OCI-LY1 (cell line): Measurements from ENCODE around the gene IFNA5.

Source experiments
- H2AFZ ChIP-seq: fragments of 200-600 bp; sonication (generic), shearing (Covaris generic); 2 replicates; pipeline ENCODE4 v1.6.0; 2014; ENCODE audit warnings: antibody characterized with exemption, mild to moderate bottlenecking, low read length
- H3F3A ChIP-seq: fragments of 200-600 bp; sonication (generic), shearing (Covaris generic); 2 replicates; pipeline ENCODE4 v1.6.0; 2014; ENCODE audit warnings: mild to moderate bottlenecking, antibody characterized with exemption, low read length, moderate library complexity; ENCODE audit not compliant: insufficient read depth
- H3K27ac ChIP-seq: fragments of 200-600 bp; sonication (generic); 2 replicates; pipeline ENCODE4 v1.5.1; 2014; ENCODE audit warnings: low read length, mixed run types, mild to moderate bottlenecking, low read depth; ENCODE audit not compliant: poor library complexity, severe bottlenecking
- H3K27me3 ChIP-seq: fragments of 200-600 bp; sonication (generic); 2 replicates; pipeline ENCODE4 v1.6.0; 2014; ENCODE audit warnings: antibody characterized with exemption, mild to moderate bottlenecking, low read length, moderate library complexity; ENCODE audit not compliant: insufficient read depth
- H3K36me3 ChIP-seq: fragments of 200-600 bp; sonication (generic); 2 replicates; pipeline ENCODE4 v1.6.1; 2014; ENCODE audit warnings: mild to moderate bottlenecking, antibody characterized with exemption, low read length, moderate library complexity, mixed read lengths; ENCODE audit not compliant: insufficient read depth
- H3K4me1 ChIP-seq: fragments of 200-600 bp; sonication (generic); 2 replicates; pipeline ENCODE4 v1.5.1; 2014; ENCODE audit warnings: mild to moderate bottlenecking, low read length, moderate library complexity; ENCODE audit not compliant: insufficient read depth, severe bottlenecking
- H3K4me2 ChIP-seq: fragments of 200-600 bp; sonication (generic), shearing (Covaris generic); 2 replicates; pipeline ENCODE4 v1.6.1; 2014; ENCODE audit warnings: low read length
- H3K4me3 ChIP-seq: fragments of 200-600 bp; sonication (generic); 2 replicates; pipeline ENCODE4 v1.5.1; 2014; ENCODE audit warnings: low read length, low read depth, mild to moderate bottlenecking, mixed read lengths; ENCODE audit not compliant: poor library complexity, severe bottlenecking
- H3K79me2 ChIP-seq: fragments of 200-600 bp; shearing (Covaris generic); 2 replicates; pipeline ENCODE4 v1.6.1; 2016; ENCODE audit warnings: mixed run types, low read length, mixed read lengths; ENCODE audit not compliant: insufficient read depth
- H3K9ac ChIP-seq: fragments of 200-600 bp; sonication (generic), shearing (Covaris generic); 2 replicates; pipeline ENCODE4 v1.6.1; 2014; ENCODE audit warnings: mild to moderate bottlenecking, low read length, mixed read lengths
- H3K9me2 ChIP-seq: fragments of 200-600 bp; sonication (generic), shearing (Covaris generic); 2 replicates; pipeline ENCODE4 v1.6.1; 2014; ENCODE audit warnings: low read depth, mild to moderate bottlenecking, low read length, mixed read lengths
- H3K9me3 ChIP-seq: fragments of 200-600 bp; shearing (Covaris generic); 2 replicates; pipeline ENCODE4 v1.6.1; 2014; ENCODE audit warnings: low read length, mixed read lengths
- H4K20me1 ChIP-seq: fragments of 200-600 bp; sonication (generic), shearing (Covaris generic); 2 replicates; pipeline ENCODE4 v1.6.0; 2016; ENCODE audit warnings: mild to moderate bottlenecking, low read length; ENCODE audit not compliant: insufficient read depth
- CTCF ChIP-seq: fragments of 200-600 bp; sonication (generic), shearing (Covaris generic); IDR thresholded peaks from 2 replicates; pipeline ENCODE4 v1.5.1; 2017; ENCODE audit warnings: mild to moderate bottlenecking, antibody characterized with exemption, low read length, moderate library complexity, mixed read lengths
- EZH2 ChIP-seq: fragments of 200-600 bp; sonication (generic), shearing (Covaris generic); IDR thresholded peaks from 2 replicates; pipeline ENCODE4 v1.8.0; 2017; ENCODE audit warnings: borderline replicate concordance, mixed run types, mild to moderate bottlenecking, antibody characterized with exemption, low read length, moderate library complexity, mixed read lengths

Gene IFNA5

DNA sequence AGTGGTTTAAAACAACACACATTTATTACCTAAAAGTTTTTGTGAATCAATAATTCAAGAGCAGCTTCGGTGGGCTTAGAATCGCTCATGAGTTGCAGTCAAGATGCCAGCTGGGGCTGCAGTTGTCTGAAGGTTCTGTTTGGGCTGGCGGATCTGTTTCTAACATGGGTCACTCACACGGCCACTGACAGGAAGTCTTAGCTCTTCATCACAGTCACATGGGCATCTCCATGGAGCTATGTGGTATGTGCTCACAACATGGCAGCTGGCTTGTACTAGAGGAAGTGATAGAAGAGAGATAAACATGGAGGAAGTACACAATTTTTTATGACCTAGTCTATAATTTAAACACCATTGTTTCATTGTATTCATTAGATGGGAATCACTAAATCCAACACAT lies 18.9 kb upstream of the IFNA5 start:
- Histone ChIP-seq H3K27ac (no peak overlapping the region), H3F3A (no peaks in the 10 kb centered on the region), H3K4me3 (no peak overlapping the region), H3K9ac (no peak overlapping the region), H3K27me3 (no peaks in the 10 kb centered on the region), H3K36me3 (peaks cover 6% of the 10 kb centered on the region; the same call in 1 of the 2 replicates), H3K4me1 (no peaks in the 10 kb centered on the region), H3K79me2 (no peaks in the 10 kb centered on the region), H3K9me3 (no peaks in the 10 kb centered on the region), H3K4me2 (no peak overlapping the region), H2AFZ (no peak overlapping the region), H4K20me1 (no peaks in the 10 kb centered on the region), H3K9me2 (no peaks in the 10 kb centered on the region)
- TF ChIP-seq EZH2, result no peak
- no peak for TF ChIP-seq CTCF

DNA sequence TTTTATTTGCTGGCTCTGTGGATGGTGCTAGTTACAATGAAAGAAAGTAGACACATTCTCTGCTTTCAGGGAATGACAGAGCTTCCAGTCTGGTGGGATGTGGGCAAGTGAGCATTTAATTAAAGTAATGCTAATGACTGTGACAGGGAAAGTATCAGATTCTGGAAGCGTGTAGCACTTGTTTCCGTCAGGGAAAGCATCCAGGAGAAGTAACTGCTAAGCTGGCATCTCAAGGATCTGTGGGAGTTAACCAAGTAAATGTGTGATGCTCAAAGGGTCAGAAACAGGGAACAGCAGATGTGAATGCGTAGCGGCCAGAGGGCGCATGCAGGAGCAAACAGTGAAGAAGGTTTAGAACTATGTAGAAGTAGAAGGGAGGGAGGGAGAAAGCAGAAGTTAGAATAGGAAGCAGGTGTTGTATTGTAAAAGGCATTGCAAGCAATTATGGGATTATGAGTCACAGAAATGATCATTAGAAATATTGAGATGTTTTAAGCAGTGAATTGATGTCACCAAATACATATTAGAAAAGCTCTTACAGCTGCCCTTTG lies 17.9 kb upstream of the IFNA5 start:
- H3K27ac ChIP-seq, result no peak overlapping the region
- no peaks in the 10 kb centered on the region for H3K4me1 ChIP-seq
- no peak for TF ChIP-seq CTCF
- no peak for TF ChIP-seq EZH2
- no peak overlapping the region for H3K4me2 ChIP-seq
- no peak overlapping the region for H3K9ac ChIP-seq
- H3K79me2 ChIP-seq, result no peaks in the 10 kb centered on the region
- H3K27me3 ChIP-seq, result no peaks in the 10 kb centered on the region
- no peaks in the 10 kb centered on the region for H3K9me3 ChIP-seq
- peaks cover 6% of the 10 kb centered on the region; the same call in 1 of the 2 replicates for H3K36me3 ChIP-seq
- H3F3A ChIP-seq, result no peaks in the 10 kb centered on the region
- H3K9me2 ChIP-seq, result no peaks in the 10 kb centered on the region
- H2AFZ ChIP-seq, result no peak overlapping the region
- H4K20me1 ChIP-seq, result no peaks in the 10 kb centered on the region
- no peak overlapping the region for H3K4me3 ChIP-seq

DNA sequence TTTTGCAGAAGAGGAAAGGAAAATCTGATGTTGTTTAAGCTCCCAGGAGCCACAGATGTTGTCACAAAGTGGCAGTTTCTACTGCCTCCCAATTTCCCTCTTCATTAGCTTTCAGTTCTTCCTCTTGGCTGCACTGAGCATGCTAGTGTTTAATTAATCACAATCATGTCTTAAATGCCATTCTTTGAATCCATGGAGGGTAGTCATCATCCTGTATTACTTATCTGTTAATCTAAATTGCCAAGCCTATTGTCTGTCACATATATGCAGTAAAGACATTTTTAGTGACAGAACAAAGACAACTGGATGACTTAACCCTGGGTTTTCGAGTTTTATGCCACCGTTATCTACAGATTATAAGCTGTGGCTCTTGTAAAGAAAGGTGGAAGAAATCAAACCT lies 15.4 kb upstream of the IFNA5 start:
- no peaks in the 10 kb centered on the region for H3F3A ChIP-seq
- H3K36me3 ChIP-seq, result peaks cover 6% of the 10 kb centered on the region; the same call in 1 of the 2 replicates
- H3K4me3 ChIP-seq, result no peak overlapping the region

More for the DNA sequence above, 15.4 kb upstream of the IFNA5 start:
- Histone ChIP-seq H3K79me2 (no peaks in the 10 kb centered on the region), H3K9me3 (no peaks in the 10 kb centered on the region), H3K4me1 (no peaks in the 10 kb centered on the region), H2AFZ (no peak overlapping the region), H3K9ac (no peak overlapping the region), H3K4me2 (no peak overlapping the region), H4K20me1 (no peaks in the 10 kb centered on the region), H3K9me2 (no peaks in the 10 kb centered on the region), H3K27me3 (no peaks in the 10 kb centered on the region), H3K27ac (no peak overlapping the region)
- TF ChIP-seq CTCF (no peak), EZH2 (no peak)
